Right lobe of liver (tissue), 4 donors: ENCODE data around the gene NWD2.

ENCODE experiments used
- POLR2A ChIP-seq: fragments of 450-650 bp; IDR thresholded peaks from one replicate; pipeline ENCODE4 v1.6.1; 2017; ENCODE audit warnings: antibody characterized with exemption, mild to moderate bottlenecking
- TF ChIP-seq, protein P1 (sequence below), 4 donors: fragments of 200-600 bp in 3 of 4; fragments of 450-650 bp in 1 of 4; IDR thresholded peaks; one replicate each; pipeline versions ENCODE4 v1.5.1 to v1.8.0; 2016 to 2022; ENCODE audit warnings: antibody characterized with exemption in 4 of 4, mild to moderate bottlenecking in 2 of 4
- donor health status: DM: no; HTN: no; CAD: no.
- donor health status: DM: no; HTN: no; CAD: no.
- donor health status: DM: no; HTN: yes; CAD: no.

DNA sequence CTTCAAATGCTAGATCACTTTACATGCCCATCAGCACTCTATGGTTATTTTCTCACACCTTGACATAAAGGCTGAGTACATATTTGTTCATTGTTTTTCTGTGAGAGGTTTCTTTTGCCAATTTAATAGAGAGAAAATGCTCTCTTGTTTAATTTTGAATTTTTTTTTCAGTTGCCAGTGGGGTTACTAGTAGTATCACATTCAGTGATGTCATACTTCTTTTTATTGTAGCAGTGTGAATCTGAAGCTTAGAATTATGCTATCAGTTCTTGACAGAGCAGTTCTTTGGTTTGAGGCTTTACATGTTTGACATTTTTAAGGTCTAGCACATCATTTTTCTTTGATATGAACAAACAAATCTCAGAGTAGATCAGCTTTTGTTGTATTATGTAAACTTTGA lies 185.4 kb downstream of the NWD2 start:
- TF ChIP-seq, protein P1, sequence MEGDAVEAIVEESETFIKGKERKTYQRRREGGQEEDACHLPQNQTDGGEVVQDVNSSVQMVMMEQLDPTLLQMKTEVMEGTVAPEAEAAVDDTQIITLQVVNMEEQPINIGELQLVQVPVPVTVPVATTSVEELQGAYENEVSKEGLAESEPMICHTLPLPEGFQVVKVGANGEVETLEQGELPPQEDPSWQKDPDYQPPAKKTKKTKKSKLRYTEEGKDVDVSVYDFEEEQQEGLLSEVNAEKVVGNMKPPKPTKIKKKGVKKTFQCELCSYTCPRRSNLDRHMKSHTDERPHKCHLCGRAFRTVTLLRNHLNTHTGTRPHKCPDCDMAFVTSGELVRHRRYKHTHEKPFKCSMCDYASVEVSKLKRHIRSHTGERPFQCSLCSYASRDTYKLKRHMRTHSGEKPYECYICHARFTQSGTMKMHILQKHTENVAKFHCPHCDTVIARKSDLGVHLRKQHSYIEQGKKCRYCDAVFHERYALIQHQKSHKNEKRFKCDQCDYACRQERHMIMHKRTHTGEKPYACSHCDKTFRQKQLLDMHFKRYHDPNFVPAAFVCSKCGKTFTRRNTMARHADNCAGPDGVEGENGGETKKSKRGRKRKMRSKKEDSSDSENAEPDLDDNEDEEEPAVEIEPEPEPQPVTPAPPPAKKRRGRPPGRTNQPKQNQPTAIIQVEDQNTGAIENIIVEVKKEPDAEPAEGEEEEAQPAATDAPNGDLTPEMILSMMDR (IDR thresholded peaks at IDR 0.05), result no peak
- TF ChIP-seq POLR2A, result no peak
